ACC112 (cell line): ENCODE results near the gene TMEM17.
"Not testable (repeated sequence)": the region's sequence is repeated elsewhere in the genome, so short reads cannot be mapped to it uniquely, and the experiment has no call there.

Experiments
- H2AFZ ChIP-seq: fragments of 200-600 bp; sonication (generic); one replicate; pipeline ENCODE4 v1.6.0; 2017; ENCODE audit warnings: antibody characterized with exemption, low read length; ENCODE audit not compliant: unreplicated experiment
- H3K27ac ChIP-seq: fragments of 200-600 bp; sonication (generic); 2 replicates; pipeline ENCODE4 v1.5.1; 2014; ENCODE audit warnings: low read depth, mild to moderate bottlenecking, antibody characterized with exemption, low read length, moderate library complexity
- H3K27me3 ChIP-seq: fragments of 200-600 bp; sonication (generic); 2 replicates; pipeline ENCODE4 v1.6.1; 2014; ENCODE audit warnings: mild to moderate bottlenecking, antibody characterized with exemption, low read length, moderate library complexity, mixed read lengths; ENCODE audit not compliant: insufficient read depth
- H3K36me3 ChIP-seq: fragments of 200-600 bp; sonication (generic); 2 replicates; pipeline ENCODE4 v1.6.1; 2016; ENCODE audit warnings: mild to moderate bottlenecking, antibody characterized with exemption, low read length, moderate library complexity, mixed read lengths; ENCODE audit not compliant: insufficient read depth
- H3K4me1 ChIP-seq: fragments of 200-600 bp; sonication (generic); one replicate; pipeline ENCODE4 v1.6.1; 2016; ENCODE audit warnings: low read length, mixed read lengths; ENCODE audit not compliant: insufficient read depth, unreplicated experiment, control insufficient read depth
- H3K4me3 ChIP-seq: fragments of 200-600 bp; sonication (generic); 2 replicates; pipeline ENCODE4 v1.5.1; 2014; ENCODE audit warnings: mild to moderate bottlenecking, low read depth, low read length
- H3K79me2 ChIP-seq: fragments of 200-600 bp; sonication (generic); one replicate; pipeline ENCODE4 v1.6.0; 2016; ENCODE audit warnings: low read length; ENCODE audit not compliant: control insufficient read depth, unreplicated experiment, insufficient read depth

TMEM17 gene

GRCh38 chr2:62535521-62535920 lies 29.5 kb upstream of the TMEM17 start:
- not testable (repeated sequence) for H3K27ac ChIP-seq, H2AFZ ChIP-seq, H3K27me3 ChIP-seq, H3K4me1 ChIP-seq, H3K4me3 ChIP-seq, H3K79me2 ChIP-seq, H3K36me3 ChIP-seq

DNA sequence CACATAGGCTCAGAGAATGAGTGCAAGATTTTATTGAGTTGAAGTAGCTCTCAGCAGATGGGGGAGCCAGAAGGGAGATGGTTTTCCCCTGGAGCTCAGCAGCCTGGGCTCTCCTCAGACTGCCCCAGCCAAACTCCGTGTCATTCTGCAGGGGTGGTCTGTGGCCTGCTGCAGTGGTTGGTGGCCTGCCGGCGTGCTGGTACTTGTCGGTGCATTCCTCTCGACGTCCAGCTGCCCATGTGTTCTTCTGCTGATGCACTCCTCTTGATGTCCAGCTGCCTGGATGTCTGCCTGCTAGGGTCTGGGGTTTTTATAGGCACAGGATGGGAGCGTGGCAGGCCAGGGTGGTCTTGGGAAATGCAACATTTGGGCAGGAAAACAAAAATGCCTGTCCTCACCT lies 25.6 kb upstream of the TMEM17 start:
- no peaks in the 10 kb centered on the region for H3K36me3 ChIP-seq
- H3K4me3 ChIP-seq, result no peak overlapping the region
- H3K27ac ChIP-seq, result no peak overlapping the region
- no peaks in the 10 kb centered on the region for H3K79me2 ChIP-seq
- H3K4me1 ChIP-seq, result no peaks in the 10 kb centered on the region
- H3K27me3 ChIP-seq, result no peaks in the 10 kb centered on the region
- H2AFZ ChIP-seq, result no peak overlapping the region

GRCh38 chr2:62529758-62530157 lies 23.8 kb upstream of the TMEM17 start:
- H3K79me2 ChIP-seq, result no peaks in the 10 kb centered on the region
- H2AFZ ChIP-seq, result no peak overlapping the region
- no peak overlapping the region for H3K4me3 ChIP-seq
- no peaks in the 10 kb centered on the region for H3K27me3 ChIP-seq
- no peaks in the 10 kb centered on the region for H3K4me1 ChIP-seq
- H3K36me3 ChIP-seq, result no peaks in the 10 kb centered on the region
- no peak overlapping the region for H3K27ac ChIP-seq

- H3K36me3 ChIP-seq, result no peaks in the 10 kb centered on the region
Observed at GRCh38 chr2:62527478-62528210, 21.6 kb upstream of the TMEM17 start.

GRCh38 chr2:62526531-62527381 lies 20.8 kb upstream of the TMEM17 start:
- H3K4me1 ChIP-seq, result no peaks in the 10 kb centered on the region
- no peaks in the 10 kb centered on the region for H3K36me3 ChIP-seq
- no peak overlapping the region for H2AFZ ChIP-seq
- H3K79me2 ChIP-seq, result no peaks in the 10 kb centered on the region
- H3K4me3 ChIP-seq, result no peak overlapping the region
- H3K27ac ChIP-seq, result no peak overlapping the region
- no peaks in the 10 kb centered on the region for H3K27me3 ChIP-seq

More at GRCh38 chr2:62527478-62528210, 21.6 kb upstream of the TMEM17 start:
- Histone ChIP-seq H3K27ac (no peak overlapping the region), H3K4me1 (no peaks in the 10 kb centered on the region), H3K4me3 (no peak overlapping the region), H3K27me3 (no peaks in the 10 kb centered on the region), H3K79me2 (no peaks in the 10 kb centered on the region), H2AFZ (no peak overlapping the region)

- Histone ChIP-seq H3K27me3 (no peaks in the 10 kb centered on the region), H3K79me2 (no peaks in the 10 kb centered on the region), H3K4me3 (no peak overlapping the region), H3K27ac (no peak overlapping the region), H3K36me3 (no peaks in the 10 kb centered on the region), H2AFZ (peak overlapping the region; percentile 2), H3K4me1 (no peaks in the 10 kb centered on the region)
Observed at GRCh38 chr2:62525549-62526269, 19.7 kb upstream of the TMEM17 start.

- no peaks in the 10 kb centered on the region for H3K36me3 ChIP-seq
- no peaks in the 10 kb centered on the region for H3K27me3 ChIP-seq
- no peak overlapping the region for H3K27ac ChIP-seq
- no peak overlapping the region for H2AFZ ChIP-seq
- H3K4me1 ChIP-seq, result no peaks in the 10 kb centered on the region
- H3K79me2 ChIP-seq, result no peaks in the 10 kb centered on the region
- no peak overlapping the region for H3K4me3 ChIP-seq
Observed at GRCh38 chr2:62524293-62524941, 18.4 kb upstream of the TMEM17 start.

- H3K4me1 ChIP-seq, H3K27ac ChIP-seq, H2AFZ ChIP-seq, H3K27me3 ChIP-seq, H3K36me3 ChIP-seq, H3K4me3 ChIP-seq, H3K79me2 ChIP-seq: not testable (repeated sequence)
Observed at GRCh38 chr2:62521061-62521460, 15.1 kb upstream of the TMEM17 start.

DNA sequence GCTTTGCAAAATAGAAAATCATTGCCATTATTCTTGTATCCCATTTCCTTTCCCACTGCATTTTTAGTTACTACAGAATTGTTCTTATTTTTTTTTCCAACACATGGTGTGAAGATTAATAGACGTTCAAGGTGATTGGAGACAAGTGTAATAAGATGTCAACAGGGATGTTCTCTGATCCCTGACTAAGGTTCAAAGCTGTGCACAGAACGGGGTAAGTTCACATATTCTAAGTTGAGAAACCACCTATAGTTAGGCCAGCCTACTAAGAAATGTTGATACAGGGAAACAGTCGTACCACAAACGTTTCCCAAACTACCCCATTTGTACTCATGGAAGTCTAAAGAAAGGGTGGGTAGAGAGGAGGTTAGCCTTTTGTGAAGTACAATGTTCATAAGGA lies 6.4 kb upstream of the TMEM17 start:
- Histone ChIP-seq H2AFZ (no peak overlapping the region), H3K79me2 (no peaks in the 10 kb centered on the region), H3K4me3 (no peak overlapping the region), H3K27ac (no peak overlapping the region), H3K4me1 (no peaks in the 10 kb centered on the region), H3K27me3 (no peaks in the 10 kb centered on the region), H3K36me3 (no peaks in the 10 kb centered on the region)

DNA sequence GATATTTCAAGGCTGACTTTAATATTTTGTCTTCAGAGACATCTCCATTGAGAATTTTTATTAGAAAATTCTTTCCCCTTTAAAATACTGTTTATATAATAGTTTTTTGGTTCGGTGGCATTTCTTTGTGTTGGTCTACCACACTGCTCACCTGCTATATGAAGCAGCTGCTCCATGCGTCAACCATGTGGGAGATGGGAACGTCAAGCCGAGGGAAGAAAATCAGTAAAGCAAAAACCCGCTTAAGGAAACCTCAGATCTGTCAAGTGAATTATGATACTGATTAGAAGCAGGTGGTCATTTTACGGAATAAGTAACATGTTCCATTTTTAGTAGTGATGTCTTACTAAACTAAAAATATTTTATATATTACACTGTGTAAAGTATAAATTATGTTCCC lies 5.6 kb upstream of the TMEM17 start:
- H3K27me3 ChIP-seq, result no peaks in the 10 kb centered on the region
- no peak overlapping the region for H2AFZ ChIP-seq
- H3K4me1 ChIP-seq, result no peaks in the 10 kb centered on the region
- H3K79me2 ChIP-seq, result no peaks in the 10 kb centered on the region
- H3K36me3 ChIP-seq, result no peaks in the 10 kb centered on the region
- H3K4me3 ChIP-seq, result no peak overlapping the region
- no peak overlapping the region for H3K27ac ChIP-seq
